ENCODE data around the gene NEXMIF.
"Not testable (repeated sequence)": the region's sequence is repeated elsewhere in the genome, so short reads cannot be mapped to it uniquely, and the experiment has no call there.

The NEXMIF gene

DNA sequence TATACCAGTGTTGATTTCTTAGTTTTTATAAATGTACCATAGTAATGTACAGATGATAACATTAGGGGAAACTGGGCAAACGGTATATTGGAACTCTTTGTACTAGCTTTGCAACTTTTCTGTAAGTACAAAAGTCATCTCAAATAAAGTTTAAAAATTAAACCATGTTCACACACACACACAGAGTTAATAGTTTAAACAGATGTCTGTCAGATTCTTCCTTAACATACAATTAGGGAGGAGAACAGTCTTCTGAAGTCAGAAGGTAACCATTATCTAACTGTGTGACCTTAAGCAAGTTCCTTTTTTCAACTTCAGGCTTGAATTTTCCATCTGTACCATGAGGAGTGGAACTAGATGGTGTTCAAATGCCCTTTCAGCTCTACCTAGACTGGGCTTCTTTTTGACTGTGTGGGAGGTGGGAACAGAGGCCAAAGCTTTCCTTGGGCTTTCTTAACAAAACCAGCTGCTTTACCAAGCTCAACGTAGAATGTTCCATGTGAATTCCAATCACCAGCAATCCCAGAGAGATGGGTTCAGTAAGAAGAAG lies 127.8 kb downstream of the NEXMIF start:
- H3K4me3 ChIP-seq (ENCODE audit: low read length) = no peak overlapping the region
- no peaks in the 10 kb centered on the region for H3K9me3 ChIP-seq (ENCODE audit: control insufficient read depth, insufficient read depth, low read length)
- DNase-seq (ENCODE audit: low read depth, low spot score) = no peak
- no peaks in the 10 kb centered on the region for H3K36me3 ChIP-seq (ENCODE audit: control insufficient read depth, insufficient read depth, low read length)
- H3K27me3 ChIP-seq (ENCODE audit: control insufficient read depth, insufficient read depth, low read length) = no peaks in the 10 kb centered on the region
- no CpG with 5 or more reads among the region's 2 CpGs for WGBS (ENCODE audit: insufficient coverage, insufficient read length)
- H3K27ac ChIP-seq (ENCODE audit: low read length) = no peak overlapping the region
- no peaks in the 10 kb centered on the region for H3K4me1 ChIP-seq (ENCODE audit: control insufficient read depth, insufficient read depth, low read length)

DNA sequence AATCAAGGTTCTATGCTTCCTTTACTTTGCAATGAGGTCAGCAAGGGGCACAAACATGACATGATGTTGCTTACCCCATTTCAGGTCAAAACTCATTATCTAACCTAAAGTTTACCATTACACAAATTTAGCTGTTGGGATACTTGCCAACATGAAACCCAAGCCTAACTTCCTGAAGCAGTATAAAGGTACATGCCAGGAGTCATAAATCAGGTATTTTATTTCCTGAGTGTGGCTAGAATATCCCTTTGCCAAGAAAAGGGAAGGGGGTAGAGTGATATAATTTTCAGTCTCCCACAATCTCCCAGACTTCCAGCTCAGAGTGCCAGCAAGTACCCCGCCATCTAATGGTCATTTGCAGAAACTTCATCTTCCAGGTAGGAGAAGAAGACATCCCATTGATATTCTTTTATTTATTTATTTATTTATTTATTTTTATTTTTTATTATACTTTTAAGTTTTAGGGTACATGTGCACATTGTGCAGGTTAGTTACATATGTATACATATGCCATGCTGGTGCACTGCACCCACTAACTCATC lies 136.6 kb downstream of the NEXMIF start:
- no peak for DNase-seq (ENCODE audit: low read depth, low spot score)
- Histone ChIP-seq H3K4me3 (ENCODE audit: low read length) (no peak overlapping the region), H3K4me1 (ENCODE audit: control insufficient read depth, insufficient read depth, low read length) (no peaks in the 10 kb centered on the region), H3K9me3 (ENCODE audit: control insufficient read depth, insufficient read depth, low read length) (no peaks in the 10 kb centered on the region), H3K27me3 (ENCODE audit: control insufficient read depth, insufficient read depth, low read length) (no peaks in the 10 kb centered on the region), H3K27ac (ENCODE audit: low read length) (no peak overlapping the region), H3K36me3 (ENCODE audit: control insufficient read depth, insufficient read depth, low read length) (no peaks in the 10 kb centered on the region)
- WGBS (ENCODE audit: insufficient coverage, insufficient read length) = no CpG with 5 or more reads among the region's 1 CpG

DNA sequence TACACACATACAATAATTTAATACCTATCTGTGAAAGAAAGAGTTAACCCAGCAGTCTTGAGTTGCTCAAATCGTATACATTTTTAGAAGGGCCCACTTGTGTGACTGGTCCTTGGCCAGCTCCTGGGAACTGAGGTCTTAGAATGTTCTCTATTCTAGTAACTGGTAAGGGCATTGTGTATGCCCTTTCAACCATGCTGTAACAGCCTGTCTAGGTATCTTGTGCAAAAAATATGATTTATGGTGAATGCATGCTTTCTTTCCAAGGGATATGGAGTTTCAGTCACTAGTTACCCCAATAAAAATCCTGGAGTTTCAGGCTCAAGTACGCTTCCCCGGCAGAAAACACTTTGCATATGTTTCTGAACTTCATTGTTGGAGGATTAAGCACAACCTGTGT lies 140.6 kb downstream of the NEXMIF start:
- H3K4me3 ChIP-seq (ENCODE audit: low read length) = no peak overlapping the region
- no peak for DNase-seq (ENCODE audit: low read depth, low spot score)
- no CpG with 5 or more reads among the region's 3 CpGs for WGBS (ENCODE audit: insufficient coverage, insufficient read length)
- H3K27ac ChIP-seq (ENCODE audit: low read length) = no peak overlapping the region
- H3K9me3 ChIP-seq (ENCODE audit: control insufficient read depth, insufficient read depth, low read length) = no peaks in the 10 kb centered on the region
- H3K36me3 ChIP-seq (ENCODE audit: control insufficient read depth, insufficient read depth, low read length) = no peaks in the 10 kb centered on the region
- no peaks in the 10 kb centered on the region for H3K4me1 ChIP-seq (ENCODE audit: control insufficient read depth, insufficient read depth, low read length)
- no peaks in the 10 kb centered on the region for H3K27me3 ChIP-seq (ENCODE audit: control insufficient read depth, insufficient read depth, low read length)

DNA sequence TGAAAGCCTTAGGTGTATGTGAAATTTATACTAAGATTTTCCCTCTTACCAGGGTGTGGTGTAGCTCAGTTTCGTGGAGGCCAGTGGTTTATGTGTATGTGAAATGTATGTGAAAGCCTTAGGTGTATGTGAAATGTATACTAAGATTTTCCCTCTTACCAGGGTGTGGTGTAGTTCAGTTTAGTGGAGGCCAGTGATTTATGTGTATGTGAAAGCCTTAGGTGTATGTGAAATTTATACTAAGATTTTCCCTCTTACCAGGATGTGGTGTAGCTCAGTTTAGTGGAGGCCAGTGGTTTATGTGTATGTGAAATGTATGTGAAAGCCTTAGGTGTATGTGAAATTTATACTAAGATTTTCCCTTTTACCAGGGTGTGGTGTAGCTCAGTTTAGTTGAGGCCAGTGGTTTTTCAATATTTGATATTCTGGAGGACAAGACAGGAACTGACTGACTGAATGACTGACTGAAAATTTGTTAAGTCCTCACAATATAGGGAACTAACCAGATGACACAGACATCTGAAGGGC lies 143.7 kb downstream of the NEXMIF start:
- Histone ChIP-seq H3K4me3 (ENCODE audit: low read length) (no peak overlapping the region), H3K4me1 (ENCODE audit: control insufficient read depth, insufficient read depth, low read length) (no peaks in the 10 kb centered on the region), H3K27me3 (ENCODE audit: control insufficient read depth, insufficient read depth, low read length) (no peaks in the 10 kb centered on the region), H3K27ac (ENCODE audit: low read length) (no peak overlapping the region), H3K36me3 (ENCODE audit: control insufficient read depth, insufficient read depth, low read length) (no peaks in the 10 kb centered on the region), H3K9me3 (ENCODE audit: control insufficient read depth, insufficient read depth, low read length) (no peaks in the 10 kb centered on the region)
- no CpG with 5 or more reads among the region's 1 CpG for WGBS (ENCODE audit: insufficient coverage, insufficient read length)
- DNase-seq (ENCODE audit: low read depth, low spot score) = no peak

DNA sequence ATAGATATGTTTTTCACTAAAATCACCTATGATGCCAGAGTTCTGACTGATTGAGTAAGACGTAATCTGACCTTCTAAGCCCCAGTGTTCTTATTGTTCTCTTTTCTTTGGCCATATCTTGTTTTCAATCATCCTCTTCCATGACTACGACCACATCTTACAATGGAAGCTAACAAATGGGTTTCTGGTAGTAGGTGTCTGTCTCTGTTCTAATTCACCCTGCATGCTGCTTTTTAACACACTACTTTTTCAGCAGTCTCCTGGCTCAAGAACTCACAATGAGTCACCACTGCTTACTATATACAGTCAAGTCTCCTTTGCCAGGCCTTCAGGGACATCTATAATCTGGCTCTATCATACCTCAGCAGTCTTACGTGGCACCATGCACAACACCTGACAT lies 146.1 kb downstream of the NEXMIF start:
- H3K4me3 ChIP-seq (ENCODE audit: low read length) = no peak overlapping the region
- H3K36me3 ChIP-seq (ENCODE audit: control insufficient read depth, insufficient read depth, low read length) = no peaks in the 10 kb centered on the region
- no peaks in the 10 kb centered on the region for H3K9me3 ChIP-seq (ENCODE audit: control insufficient read depth, insufficient read depth, low read length)
- no CpG with 5 or more reads among the region's 3 CpGs for WGBS (ENCODE audit: insufficient coverage, insufficient read length)
- no peaks in the 10 kb centered on the region for H3K4me1 ChIP-seq (ENCODE audit: control insufficient read depth, insufficient read depth, low read length)
- no peak overlapping the region for H3K27ac ChIP-seq (ENCODE audit: low read length)
- no peaks in the 10 kb centered on the region for H3K27me3 ChIP-seq (ENCODE audit: control insufficient read depth, insufficient read depth, low read length)
- no peak for DNase-seq (ENCODE audit: low read depth, low spot score)

DNA sequence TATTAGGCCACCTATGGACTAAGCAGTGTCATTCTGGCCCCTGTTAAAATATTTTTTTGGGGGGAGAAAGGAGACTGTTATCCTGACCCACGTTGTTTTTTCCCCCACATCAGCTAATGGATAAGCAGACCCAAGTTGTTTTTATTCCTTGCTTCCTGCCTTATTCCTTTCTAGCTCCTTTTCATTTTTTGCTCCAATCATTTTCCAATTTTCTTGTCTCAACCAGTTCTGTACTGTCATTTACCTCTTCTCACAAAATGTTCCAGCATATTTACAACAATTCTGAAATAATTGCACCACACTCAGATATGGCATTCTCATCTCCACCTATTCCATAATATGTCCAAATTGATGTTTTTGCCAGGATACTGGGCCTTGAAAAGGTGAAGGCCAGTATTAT lies 150.3 kb downstream of the NEXMIF start:
- DNase-seq (ENCODE audit: low read depth, low spot score) = no peak
- no peaks in the 10 kb centered on the region for H3K27me3 ChIP-seq (ENCODE audit: control insufficient read depth, insufficient read depth, low read length)
- no peak overlapping the region for H3K27ac ChIP-seq (ENCODE audit: low read length)
- H3K4me1 ChIP-seq (ENCODE audit: control insufficient read depth, insufficient read depth, low read length) = no peaks in the 10 kb centered on the region
- no peaks in the 10 kb centered on the region for H3K9me3 ChIP-seq (ENCODE audit: control insufficient read depth, insufficient read depth, low read length)
- no peaks in the 10 kb centered on the region for H3K36me3 ChIP-seq (ENCODE audit: control insufficient read depth, insufficient read depth, low read length)
- no CpG with 5 or more reads among the region's 1 CpG for WGBS (ENCODE audit: insufficient coverage, insufficient read length)
- no peak overlapping the region for H3K4me3 ChIP-seq (ENCODE audit: low read length)

DNA sequence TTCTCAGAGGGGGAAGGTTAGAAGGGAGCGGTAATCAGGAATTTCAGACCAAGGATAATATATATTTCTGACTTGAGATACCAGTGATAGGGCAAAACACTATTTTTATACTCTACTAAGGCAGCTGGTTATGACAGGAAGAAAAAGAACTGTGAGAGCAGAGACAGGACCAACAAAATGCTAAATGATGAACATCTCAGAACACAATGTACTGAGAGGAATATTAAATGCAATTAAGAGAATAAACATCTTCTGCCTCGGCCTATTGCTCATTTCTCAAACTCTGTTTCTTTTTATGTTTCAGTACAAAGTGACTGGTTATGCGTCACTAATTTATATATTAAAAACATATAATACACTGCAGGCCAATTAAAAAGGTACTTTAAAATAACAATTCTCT lies 188.8 kb downstream of the NEXMIF start:
- WGBS (ENCODE audit: insufficient coverage, insufficient read length) = no CpG with 5 or more reads among the region's 3 CpGs

DNA sequence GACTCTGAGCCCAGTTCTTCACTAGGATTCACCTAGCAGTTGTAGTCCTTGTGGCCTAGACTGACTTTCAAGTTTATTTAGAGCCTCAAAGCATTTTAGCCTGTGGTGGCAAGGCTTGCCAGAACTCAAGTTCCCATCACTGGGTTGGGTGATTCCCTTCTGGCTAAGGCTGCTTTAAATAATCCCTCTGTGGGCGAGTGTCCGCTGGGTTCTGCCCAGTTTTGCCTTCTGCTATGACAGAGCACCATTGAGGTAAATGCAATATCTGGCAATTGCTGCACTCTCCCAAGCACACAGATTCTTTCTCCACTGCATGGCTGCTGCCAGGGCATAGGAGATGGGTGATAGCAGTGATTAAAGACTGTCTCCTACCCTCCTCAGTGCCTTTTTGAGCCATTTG lies 220.0 kb downstream of the NEXMIF start:
- WGBS (ENCODE audit: insufficient coverage, insufficient read length) = no CpG with 5 or more reads among the region's 2 CpGs
- Histone ChIP-seq H3K36me3 (ENCODE audit: control insufficient read depth, insufficient read depth, low read length) (no peaks in the 10 kb centered on the region), H3K27ac (ENCODE audit: low read length) (no peak overlapping the region), H3K9me3 (ENCODE audit: control insufficient read depth, insufficient read depth, low read length) (no peaks in the 10 kb centered on the region), H3K4me3 (ENCODE audit: low read length) (no peak overlapping the region), H3K27me3 (ENCODE audit: control insufficient read depth, insufficient read depth, low read length) (no peaks in the 10 kb centered on the region), H3K4me1 (ENCODE audit: control insufficient read depth, insufficient read depth, low read length) (no peaks in the 10 kb centered on the region)
- no peak for DNase-seq (ENCODE audit: low read depth, low spot score)

More for the DNA sequence above, 188.8 kb downstream of the NEXMIF start:
- H3K9me3 ChIP-seq (ENCODE audit: control insufficient read depth, insufficient read depth, low read length) = no peaks in the 10 kb centered on the region
- no peaks in the 10 kb centered on the region for H3K4me1 ChIP-seq (ENCODE audit: control insufficient read depth, insufficient read depth, low read length)
- H3K4me3 ChIP-seq (ENCODE audit: low read length) = no peak overlapping the region
- no peaks in the 10 kb centered on the region for H3K27me3 ChIP-seq (ENCODE audit: control insufficient read depth, insufficient read depth, low read length)
- DNase-seq (ENCODE audit: low read depth, low spot score) = no peak
- H3K36me3 ChIP-seq (ENCODE audit: control insufficient read depth, insufficient read depth, low read length) = no peaks in the 10 kb centered on the region
- no peak overlapping the region for H3K27ac ChIP-seq (ENCODE audit: low read length)

DNA sequence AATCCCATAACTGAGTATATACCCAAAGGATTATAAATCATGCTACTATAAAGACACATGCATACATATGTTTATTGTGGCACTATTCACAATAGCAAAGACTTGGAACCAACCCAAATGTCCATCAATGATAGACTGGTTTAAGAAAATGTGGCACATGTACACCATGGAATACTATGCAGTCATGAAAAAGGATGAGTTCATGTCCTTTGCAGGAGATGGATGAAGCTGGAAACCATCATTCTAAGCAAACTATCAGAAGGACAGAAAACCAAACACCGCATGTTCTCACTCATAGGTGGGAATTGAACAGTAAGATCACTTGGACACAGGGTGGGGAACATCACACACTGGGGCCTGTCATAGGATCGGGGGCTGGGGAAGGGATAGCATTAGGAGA lies 223.9 kb downstream of the NEXMIF start:
- H3K4me3 ChIP-seq (ENCODE audit: low read length); H3K36me3 ChIP-seq (ENCODE audit: control insufficient read depth, insufficient read depth, low read length); H3K27ac ChIP-seq (ENCODE audit: low read length); H3K4me1 ChIP-seq (ENCODE audit: control insufficient read depth, insufficient read depth, low read length); DNase-seq (ENCODE audit: low read depth, low spot score); H3K9me3 ChIP-seq (ENCODE audit: control insufficient read depth, insufficient read depth, low read length); H3K27me3 ChIP-seq (ENCODE audit: control insufficient read depth, insufficient read depth, low read length): not testable (repeated sequence)
- WGBS (ENCODE audit: insufficient coverage, insufficient read length) = no CpG with 5 or more reads among the region's 2 CpGs

DNA sequence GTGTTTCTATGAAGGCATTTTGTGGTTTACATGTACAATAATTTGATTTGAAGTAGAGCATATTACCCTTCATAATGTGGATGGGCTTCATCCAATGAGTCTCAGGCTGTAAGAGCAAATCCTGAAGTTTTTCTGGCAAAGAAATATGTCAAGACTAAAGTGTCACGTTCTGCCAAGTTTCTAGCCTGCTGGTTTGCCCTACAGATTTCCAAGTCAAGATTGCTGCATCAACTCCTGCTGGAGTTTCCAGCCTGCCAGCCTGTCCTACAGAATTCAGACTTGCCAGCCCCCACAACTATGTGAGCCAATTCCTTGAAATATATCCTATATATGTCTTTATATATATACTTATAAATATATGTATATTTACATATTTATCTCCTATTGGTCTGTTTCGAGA lies 240.8 kb downstream of the NEXMIF start:
- no peak for DNase-seq (ENCODE audit: low read depth, low spot score)
- Histone ChIP-seq H3K27ac (ENCODE audit: low read length) (no peak overlapping the region), H3K4me1 (ENCODE audit: control insufficient read depth, insufficient read depth, low read length) (no peaks in the 10 kb centered on the region), H3K4me3 (ENCODE audit: low read length) (no peak overlapping the region), H3K27me3 (ENCODE audit: control insufficient read depth, insufficient read depth, low read length) (no peaks in the 10 kb centered on the region), H3K9me3 (ENCODE audit: control insufficient read depth, insufficient read depth, low read length) (no peaks in the 10 kb centered on the region), H3K36me3 (ENCODE audit: control insufficient read depth, insufficient read depth, low read length) (no peaks in the 10 kb centered on the region)
- no CpG with 5 or more reads among the region's 2 CpGs for WGBS (ENCODE audit: insufficient coverage, insufficient read length)

Measured in iPS DF 6.9 (cell line).